GM18511 (cell line): ENCODE measurements around the gene BMAL1.
"Not testable (repeated sequence)": the region's sequence is repeated elsewhere in the genome, so short reads cannot be mapped to it uniquely, and the experiment has no call there.

Source experiments
- ATAC-seq: cut with Tn5 transposase; IDR thresholded peaks from one replicate; pipeline ENCODE4 v1.9.1; 2021; ENCODE audit warnings: mild to moderate bottlenecking, moderate library complexity; ENCODE audit not compliant: unreplicated experiment

The BMAL1 gene

DNA sequence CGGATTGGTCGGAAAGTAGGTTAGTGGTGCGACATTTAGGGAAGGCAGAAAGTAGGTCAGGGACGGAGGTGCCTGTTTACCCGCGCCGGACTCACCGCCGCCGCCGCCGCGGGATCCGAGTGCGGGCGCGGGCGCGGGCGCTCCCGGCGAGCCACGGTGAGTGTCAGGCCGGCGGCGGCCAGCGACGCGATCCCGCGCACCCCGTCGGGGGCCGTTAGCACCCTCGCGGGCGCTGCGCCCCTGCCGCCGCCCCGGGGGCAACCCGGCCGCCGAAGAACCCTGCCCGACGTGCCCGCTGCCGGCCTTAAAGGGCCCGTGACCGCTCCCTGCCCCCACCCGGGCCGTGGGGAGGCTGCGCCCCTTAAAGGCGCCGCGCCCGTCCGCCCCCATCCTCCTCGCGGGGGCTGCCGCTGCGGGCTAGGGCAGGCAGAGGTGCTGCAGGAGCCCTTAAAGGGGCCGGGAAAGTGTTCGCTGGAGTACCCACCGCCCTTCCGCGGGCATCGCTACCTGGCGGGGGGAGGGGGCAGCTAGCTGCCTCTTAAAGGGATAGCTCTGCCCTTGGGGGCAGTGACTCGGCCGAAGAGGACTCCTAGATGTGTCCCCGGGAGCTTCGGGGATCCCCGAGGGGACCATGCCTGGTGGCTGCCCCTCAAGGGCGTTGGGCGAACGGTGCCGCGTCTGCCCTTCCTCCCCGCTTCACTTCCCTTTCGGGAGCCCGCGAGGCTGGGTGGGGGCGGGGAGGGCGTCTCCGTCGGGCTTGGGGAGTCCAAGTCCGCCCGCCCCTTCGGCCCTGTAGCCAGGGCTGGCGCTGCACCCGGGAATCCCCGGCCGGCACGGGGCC lies at the start of gene BMAL1:
BMAL1 (plus strand) TSS at position 23 of the 841 bp plus-strand sequence. CDS start 76,519 bp downstream, outside the sequence.
- ATAC-seq = peak; percentile 36

DNA sequence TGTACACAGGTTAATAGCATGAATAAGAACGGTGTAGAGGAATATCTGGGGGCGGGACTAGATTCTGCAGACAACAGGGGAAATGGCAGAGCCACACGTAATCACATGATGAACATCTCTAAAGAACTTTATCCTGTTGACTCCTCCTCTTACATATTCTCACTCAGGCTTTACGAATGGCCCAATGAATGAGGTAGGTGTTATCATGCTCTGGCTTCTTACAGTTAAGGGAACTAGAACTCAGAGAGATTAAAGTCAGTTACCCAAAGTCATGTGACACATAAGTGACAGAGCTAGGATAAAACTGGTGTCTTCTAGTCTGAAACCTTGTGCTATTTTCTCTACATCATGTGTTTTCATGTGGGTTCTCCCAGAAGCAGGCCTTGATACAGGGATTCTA lies 49.0 kb upstream of the BMAL1 start:
- no peak for ATAC-seq

DNA sequence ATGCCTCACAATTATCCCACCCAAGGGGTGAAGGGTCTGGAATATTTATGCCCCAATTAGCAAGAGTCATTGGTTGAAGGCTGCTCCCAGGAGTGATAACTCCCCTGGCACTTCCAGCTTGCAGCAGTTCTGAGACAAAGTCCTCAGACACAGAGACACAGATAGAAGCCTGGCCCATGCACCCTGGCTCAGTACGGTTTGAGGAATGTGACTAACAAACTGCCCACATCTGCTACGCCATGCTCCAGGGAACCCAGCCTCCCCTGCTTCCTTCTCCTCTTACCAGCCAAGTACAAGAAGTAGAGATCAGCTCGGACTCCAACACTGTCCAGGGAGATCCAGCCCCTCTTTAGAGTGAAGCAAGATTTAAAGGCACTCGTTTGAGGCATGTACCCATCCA lies 48.5 kb upstream of the BMAL1 start:
- ATAC-seq = no peak

DNA sequence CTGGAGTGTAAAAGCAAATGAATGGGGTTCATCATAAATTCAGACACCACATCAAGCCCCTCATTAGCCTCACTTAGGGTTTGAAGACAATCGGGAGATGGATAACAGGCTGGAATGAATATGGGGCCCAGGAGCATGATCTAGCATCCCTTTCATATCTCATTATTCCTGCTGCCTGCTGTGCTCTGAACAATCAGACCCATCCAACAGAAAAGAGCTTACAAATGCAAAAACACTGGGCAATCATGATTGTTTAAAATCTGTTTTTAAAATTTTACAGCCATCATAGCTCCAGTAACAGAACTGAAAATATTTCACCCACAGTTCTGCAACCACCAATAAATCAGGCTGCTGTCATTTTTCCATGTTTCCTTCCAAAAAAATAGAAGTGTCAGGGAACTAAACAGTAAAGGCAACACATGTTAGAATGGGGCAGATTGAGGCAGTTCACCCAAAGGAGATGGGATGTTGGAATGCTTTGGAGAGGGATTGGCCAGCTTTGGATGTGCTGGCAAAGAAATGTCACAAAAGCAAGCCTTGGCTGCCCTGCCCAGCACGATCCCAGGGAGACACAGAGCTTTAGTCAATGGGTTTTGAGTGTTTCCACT lies 47.8 kb upstream of the BMAL1 start:
- no peak for ATAC-seq

DNA sequence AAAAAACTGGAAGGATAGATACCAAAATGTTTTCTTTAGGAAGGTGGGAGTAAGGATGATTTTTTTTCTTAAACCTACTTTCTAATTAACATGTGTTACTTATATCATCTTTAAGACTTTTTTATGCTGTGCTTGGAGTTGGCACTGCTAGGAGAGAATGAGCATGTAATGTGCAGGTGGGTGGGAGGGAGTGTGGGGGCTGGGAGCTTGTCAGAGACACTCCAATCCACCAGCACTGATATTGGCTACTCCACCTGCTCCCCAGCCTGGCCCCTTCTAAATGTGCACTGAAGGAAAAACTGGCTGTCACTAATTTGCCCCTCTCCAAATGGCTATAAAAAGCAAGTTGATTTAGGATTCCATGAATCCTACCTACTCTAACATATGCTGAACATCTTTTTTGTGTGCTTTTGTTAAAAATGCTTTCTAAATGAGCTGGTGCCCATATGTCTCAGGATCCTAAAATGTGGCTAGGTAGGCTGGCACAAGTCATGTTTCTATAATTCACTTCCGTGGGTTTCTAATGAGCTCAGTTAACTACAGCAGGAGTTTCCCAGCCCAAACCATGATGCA lies 44.3 kb upstream of the BMAL1 start:
- no peak for ATAC-seq

DNA sequence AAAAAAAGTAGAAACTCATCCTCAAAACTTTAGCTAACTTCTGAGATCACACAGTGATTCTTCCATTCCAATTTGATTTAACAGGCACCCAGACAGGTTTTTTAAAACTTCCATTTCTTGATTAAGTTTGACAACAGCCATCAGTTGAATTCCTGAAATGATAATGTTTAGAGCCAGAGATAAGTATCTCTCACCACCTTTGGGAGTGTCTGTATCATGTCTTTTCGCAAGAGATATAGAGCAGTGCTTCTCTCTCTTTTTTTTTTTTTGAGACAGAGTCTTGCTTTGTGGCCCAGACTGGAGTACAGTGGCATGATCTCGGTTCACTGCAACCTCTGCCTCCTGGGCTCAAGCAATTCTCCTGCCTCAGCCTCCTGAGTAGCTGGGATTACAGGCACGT lies 41.7 kb upstream of the BMAL1 start:
- no peak for ATAC-seq

DNA sequence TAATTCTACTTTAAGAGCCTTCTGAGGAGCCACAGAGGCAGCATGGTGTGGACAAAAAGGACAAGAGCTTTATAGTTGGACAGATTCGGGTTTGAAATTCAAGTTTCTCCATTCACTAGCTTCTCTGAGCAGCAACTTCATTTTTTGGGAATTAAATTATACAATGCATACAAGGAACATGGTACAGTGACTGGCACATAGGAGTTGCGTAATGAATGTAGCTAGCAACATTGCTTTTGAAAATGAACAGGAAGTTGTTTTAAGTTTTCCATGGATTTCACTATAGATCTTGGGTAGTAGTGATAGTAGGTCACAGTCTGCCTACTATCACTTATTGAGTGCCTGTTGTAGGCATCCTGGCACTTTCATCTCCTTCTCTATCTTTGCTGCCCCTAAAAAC lies 41.0 kb upstream of the BMAL1 start:
- no peak for ATAC-seq

DNA sequence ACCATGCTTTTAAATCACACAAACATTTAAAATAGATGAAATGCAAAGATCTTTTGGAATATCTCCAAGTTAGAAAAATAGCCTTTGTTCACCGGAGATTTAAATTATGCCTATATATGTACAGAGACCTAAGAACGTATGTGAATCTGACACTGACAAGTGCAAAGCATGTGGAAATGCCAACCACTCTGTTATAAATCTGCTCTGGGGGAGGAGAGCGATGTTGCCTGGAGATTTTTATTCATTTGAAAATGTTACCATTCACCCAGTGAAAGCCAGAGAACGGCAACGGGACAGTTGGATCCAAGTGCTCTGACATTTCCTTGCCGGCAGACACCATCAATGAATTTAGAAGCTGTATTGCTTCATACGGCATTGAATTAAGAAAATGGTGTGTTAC lies 39.8 kb upstream of the BMAL1 start:
- ATAC-seq = no peak

DNA sequence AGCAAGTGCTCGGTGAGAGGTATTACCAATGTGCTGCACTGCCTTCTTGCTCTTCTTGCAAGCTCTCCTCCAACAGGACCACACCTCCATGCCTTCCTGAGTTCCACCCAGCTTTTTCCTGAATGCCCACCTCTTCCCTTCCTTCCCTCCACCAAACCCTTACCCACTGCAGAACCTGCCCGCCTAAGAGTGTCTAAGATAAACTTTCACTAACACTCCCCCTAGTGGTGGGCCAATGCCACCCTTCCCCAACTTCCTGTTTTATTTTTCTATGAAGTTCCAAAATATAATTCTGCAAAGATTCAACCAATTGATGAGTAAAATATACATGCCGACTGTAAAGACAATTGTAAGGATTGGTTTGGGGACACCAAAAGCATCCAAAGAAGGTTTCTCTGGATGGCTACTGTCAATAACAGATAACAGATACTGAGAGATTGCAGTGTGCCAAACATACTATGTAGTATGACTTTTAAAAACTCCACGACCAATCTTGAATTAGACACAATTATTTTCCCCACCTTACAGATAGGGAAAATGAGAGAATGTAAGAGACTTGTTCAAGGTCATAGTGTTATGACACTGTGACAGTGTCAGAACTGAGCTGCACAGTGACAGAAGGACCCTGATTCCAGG lies 38.6 kb upstream of the BMAL1 start:
- peak; percentile 74 for ATAC-seq

DNA sequence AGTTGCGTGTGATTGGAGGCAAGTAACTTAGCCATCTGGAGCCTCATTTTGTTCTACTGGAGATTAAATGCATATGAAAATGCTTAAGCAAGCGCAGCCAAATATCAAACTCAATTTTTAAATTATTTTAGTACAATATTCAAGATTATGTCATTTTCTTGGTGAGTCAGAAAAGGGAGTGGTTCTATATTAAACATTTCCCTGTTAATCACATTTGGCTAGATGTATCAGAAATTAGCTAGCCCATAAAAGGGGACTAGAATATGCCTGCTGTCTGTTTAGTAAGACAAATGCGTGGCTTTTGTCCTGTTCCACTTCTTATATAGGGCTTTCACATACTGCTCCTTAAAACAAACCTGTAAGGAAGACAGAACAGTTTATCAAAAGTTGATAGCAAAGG lies 35.0 kb upstream of the BMAL1 start:
- ATAC-seq = no peak

DNA sequence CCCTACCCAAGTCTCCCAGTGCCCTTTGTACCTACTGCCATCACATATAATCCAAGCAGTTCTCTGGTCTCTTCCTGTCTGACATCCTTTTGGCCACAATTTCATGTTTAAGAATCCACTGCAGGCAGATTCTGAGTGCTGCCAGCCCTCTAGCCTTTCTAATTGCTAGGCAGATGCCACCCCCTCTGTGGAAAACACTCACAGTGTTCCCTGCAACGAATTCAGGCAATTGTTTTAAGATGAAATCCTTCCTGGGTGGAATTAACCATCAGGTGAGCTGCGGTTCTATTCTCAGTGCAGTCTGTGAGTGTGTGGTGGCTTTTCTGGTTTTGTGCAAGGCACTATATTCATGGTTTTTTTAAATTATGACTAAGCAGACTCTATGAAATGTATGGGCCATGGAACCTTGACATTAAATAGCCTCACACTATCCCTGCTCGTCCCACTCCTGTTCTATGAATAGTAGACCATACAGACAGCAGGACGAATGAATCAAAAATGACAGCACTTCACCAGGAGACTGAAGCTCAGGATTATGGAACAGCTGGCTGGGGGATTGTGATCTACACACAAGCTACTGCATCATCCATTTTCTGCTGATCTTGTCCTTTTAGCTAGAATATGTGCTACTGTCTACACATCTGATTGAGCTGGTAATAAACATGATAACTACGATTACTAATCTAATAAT lies 29.8 kb upstream of the BMAL1 start:
- no peak for ATAC-seq

DNA sequence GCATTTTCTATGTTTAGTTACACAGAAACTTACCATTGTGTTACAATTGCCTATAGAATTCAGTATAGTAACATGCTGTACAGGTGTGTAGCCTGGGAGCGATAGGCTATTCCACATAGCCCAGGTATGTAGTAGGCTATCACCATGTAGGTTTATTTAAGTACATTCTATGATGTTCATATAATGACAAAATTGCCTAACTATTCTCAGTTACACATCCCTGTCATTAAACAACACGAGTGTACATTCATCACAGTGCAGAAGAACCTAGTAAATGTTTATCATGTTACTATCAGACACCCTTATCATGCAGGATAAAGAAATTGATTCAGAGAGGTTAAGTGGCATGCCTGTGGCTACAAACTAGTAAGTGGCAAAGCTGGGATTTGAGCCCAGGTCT lies 28.4 kb upstream of the BMAL1 start:
- ATAC-seq = no peak

DNA sequence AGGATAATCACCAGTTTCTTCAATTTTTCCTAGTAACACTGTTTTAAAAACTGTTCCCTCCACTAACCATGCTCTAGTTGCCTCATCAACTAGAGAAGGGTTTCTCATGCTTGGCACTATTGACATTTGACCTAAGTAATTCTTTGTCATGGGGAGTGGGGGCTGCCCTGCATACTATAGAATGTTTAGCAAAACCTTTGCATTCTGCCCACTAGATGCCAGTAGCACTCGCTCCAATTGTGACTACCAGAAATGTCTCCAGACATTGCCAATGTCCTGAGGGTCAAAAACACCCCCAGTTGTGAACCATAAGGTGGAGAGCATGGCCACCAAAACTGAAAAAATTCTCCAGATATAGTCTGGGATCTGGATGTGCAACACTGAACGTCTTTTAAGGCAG lies 27.6 kb upstream of the BMAL1 start:
- ATAC-seq = no peak

DNA sequence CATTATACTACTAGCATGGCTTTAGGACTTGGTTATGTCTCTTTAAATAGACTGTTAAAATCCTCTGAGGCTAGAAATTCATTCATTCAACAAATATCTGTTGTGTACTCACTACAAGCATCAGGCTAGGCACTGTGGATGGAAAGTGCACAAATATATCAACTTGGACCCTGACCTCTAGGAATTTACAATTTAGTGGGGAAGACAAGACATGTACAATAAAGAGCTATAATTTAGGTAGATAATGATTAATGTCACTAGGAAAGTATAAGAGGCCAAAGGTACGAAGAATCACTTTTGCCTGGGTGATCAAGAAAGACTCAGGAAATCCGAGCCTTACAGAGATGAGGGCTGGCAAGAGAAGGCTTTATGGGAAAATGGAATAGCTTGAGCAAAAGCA lies 25.6 kb upstream of the BMAL1 start:
- ATAC-seq = no peak

DNA sequence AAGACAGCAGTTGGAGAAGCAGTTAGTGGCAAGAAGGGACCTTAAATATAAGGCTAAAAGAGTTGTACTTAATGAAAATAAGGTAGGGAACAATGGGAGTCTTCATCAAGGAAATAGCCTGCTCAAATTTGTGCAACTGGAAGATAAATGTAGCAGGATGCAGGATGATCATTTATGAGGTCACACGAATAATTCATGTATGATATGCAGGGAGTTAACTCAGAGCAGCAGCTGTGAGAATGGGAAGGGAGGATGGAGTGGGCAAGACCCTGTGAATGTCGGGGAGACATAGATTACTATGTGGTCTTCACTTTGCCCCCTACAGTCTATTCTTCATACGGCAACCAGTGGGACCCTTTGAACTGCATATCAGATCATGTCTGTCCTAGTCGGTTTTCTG lies 25.2 kb upstream of the BMAL1 start:
- ATAC-seq = no peak

DNA sequence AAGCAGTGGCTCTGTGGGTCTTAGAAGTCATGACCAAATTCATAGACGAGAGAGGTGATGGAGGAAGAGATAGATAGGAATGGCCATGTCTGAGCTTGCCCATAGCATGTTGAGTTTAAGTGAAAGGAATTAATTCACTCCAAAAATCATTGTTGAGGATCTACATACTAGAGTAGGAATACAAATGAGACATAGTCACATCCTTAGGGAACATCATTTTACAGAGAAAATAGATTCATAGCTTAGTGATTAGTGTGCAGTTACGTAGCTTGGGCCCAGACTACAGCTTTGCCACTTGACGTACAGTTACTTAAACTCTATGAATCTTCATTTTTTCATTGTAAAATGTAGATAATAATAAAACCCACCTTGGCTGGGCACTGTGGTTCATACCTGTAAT lies 21.4 kb upstream of the BMAL1 start:
- no peak for ATAC-seq

DNA sequence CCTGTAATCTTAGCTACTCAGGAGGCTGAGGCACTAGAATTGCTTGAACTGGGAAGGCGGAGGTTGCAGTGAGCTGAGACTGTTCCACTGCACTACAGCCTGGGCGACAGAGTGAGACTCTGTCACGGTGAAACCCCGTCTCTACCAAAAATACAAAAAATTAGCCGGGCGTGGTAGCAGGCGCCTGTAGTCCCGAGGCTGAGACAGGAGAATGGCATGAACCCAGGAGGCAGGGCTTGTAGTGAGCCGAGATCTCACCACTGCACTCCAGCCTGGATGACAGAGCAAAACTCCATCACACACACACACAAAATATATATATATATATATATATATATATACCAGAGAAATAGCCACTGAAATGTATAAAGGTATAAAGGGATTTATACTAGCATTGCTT lies 19.5 kb upstream of the BMAL1 start:
- not testable (repeated sequence) for ATAC-seq

DNA sequence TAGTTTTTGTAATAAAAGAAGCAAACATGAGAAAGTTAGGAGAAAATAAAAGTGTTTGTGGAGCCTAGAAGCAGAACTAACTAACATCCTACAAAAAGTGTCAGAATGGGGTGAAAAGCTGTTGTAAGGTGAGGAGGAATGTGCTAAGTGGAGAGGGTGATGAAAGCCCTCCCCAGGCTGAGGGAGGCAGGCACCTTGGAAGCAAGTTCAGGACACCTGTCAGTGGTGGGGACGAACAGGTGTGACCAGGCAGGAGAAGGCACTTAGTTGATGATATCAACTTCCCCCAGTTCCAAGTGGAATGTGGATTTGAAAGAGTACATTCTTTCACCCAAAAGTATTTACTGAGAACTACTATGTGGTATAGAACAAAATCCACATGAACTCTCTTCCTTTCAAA lies 18.7 kb upstream of the BMAL1 start:
- no peak for ATAC-seq

DNA sequence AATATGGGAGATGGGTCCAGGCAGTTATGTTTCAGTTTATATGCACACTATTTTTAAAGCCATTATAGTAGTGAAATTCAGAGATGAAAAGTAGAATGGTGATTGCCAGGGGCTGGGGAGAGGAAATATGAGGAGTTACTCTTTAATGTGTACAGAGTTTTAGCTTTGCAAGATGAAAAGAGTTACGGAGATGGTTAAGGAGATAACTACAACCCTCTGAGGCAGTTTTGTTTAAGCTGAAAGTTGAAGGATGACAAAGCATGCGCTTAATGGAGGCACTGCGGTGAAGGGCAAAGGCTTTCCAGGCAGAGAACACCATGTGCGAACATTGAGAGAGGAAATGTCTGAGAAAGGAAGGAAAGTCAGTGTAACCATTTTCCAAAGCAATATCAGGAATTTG lies 18.2 kb upstream of the BMAL1 start:
- no peak for ATAC-seq

DNA sequence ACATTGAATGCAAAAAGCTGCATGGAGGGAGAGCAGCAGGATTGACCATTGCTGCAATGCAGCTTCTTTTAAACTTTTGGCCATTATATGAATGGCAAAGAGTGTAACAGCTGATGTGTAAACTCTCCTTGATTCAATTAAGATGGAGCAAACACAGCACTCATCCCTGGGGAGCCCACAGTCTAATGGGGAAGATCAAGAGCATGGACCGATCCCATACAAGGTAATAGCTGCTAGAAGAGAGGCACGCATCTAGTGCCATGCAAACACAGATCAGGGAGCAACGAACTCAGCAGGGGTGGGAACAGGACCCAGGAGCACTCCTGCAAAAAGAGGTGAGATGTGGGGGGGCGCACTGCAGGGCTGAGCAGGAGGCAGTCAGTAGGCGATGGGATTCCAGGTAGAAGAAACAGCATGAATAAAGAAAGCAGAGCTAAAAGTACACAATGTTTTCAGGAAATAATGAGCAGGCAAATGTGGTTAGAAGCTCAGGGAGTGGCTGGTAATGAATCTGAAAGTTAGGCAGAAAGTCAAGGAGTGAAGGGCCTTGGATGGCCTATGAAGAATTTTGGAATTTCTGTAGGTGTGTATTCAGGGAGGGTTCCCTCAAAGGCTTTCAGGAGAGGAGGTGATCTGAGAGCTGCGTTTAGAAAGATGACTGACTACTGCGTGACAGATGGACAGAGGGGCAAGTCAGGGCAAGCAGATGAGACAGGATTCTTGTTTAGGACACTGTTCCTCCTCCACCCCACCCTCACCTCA lies 17.2 kb upstream of the BMAL1 start:
- no peak for ATAC-seq
